ENCODE data around the gene GPR52.
A peak's percentile ranks its signal among the peaks of the same experiment; 100 is the strongest.

Gene GPR52

DNA sequence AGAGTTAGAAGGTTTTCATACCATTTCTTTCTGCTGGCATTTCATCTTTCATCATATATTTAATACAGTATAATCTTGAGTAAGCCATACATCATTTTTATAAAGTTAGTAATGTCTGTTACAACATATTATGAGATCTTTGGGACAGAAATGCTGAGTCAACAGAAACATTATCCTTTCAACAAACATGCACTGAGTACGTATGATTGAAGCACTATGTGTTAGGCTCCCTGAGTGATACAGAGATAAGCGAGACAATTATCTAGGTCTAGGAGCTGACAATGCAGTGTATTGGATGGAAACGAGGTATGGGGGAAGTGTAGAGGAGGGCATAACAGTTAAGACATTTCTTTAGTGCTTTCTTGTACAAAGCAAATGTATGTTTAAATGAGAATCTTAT, 19.7 kb upstream of the GPR52 start:
- no peaks in the 10 kb centered on the region for H3K9me3 ChIP-seq (ENCODE audit: insufficient read depth, low read length)
- TF ChIP-seq YY1 (IDR thresholded peaks at IDR 0.05; ENCODE audit: insufficient read depth, insufficient read length) (no peak), ZNF274 (IDR thresholded peaks at IDR 0.05; ENCODE audit: low read depth, low read length) (no peak), SUZ12 (IDR thresholded peaks at IDR 0.05; ENCODE audit: extremely low read depth, insufficient read depth, insufficient read length) (no peak)
- no peak overlapping the region for H3K4me3 ChIP-seq (ENCODE audit: insufficient read length, low read depth)
- H3K4me1 ChIP-seq (ENCODE audit: insufficient read depth, insufficient read length) = no peaks in the 10 kb centered on the region
- no peaks in the 10 kb centered on the region for H3K27me3 ChIP-seq (ENCODE audit: insufficient read depth, insufficient read length)
- no peak for DNase-seq (ENCODE audit: low read depth, low spot score)
- no peaks in the 10 kb centered on the region for H3K36me3 ChIP-seq (ENCODE audit: insufficient read depth, insufficient read length, low read length)
- H3K9ac ChIP-seq (ENCODE audit: insufficient read length, low read depth) = no peak overlapping the region

GRCh38 chr1:174428739-174429138, 19.0 kb upstream of the GPR52 start:
- TF ChIP-seq ZNF274 (IDR thresholded peaks at IDR 0.05; ENCODE audit: low read depth, low read length) (no peak), SUZ12 (IDR thresholded peaks at IDR 0.05; ENCODE audit: extremely low read depth, insufficient read depth, insufficient read length) (no peak), YY1 (IDR thresholded peaks at IDR 0.05; ENCODE audit: insufficient read depth, insufficient read length) (no peak)
- Histone ChIP-seq H3K9ac (ENCODE audit: insufficient read length, low read depth) (no peak overlapping the region), H3K27me3 (ENCODE audit: insufficient read depth, insufficient read length) (no peaks in the 10 kb centered on the region), H3K4me1 (ENCODE audit: insufficient read depth, insufficient read length) (no peaks in the 10 kb centered on the region), H3K9me3 (ENCODE audit: insufficient read depth, low read length) (no peaks in the 10 kb centered on the region), H3K4me3 (ENCODE audit: insufficient read length, low read depth) (no peak overlapping the region), H3K36me3 (ENCODE audit: insufficient read depth, insufficient read length, low read length) (no peaks in the 10 kb centered on the region)
- no peak for DNase-seq (ENCODE audit: low read depth, low spot score)

GRCh38 chr1:174433451-174433850, 14.3 kb upstream of the GPR52 start:
- H3K9ac ChIP-seq (ENCODE audit: insufficient read length, low read depth) = no peak overlapping the region
- no peak for DNase-seq (ENCODE audit: low read depth, low spot score)
- H3K4me3 ChIP-seq (ENCODE audit: insufficient read length, low read depth) = no peak overlapping the region
- H3K4me1 ChIP-seq (ENCODE audit: insufficient read depth, insufficient read length) = no peaks in the 10 kb centered on the region
- TF ChIP-seq ZNF274 (IDR thresholded peaks at IDR 0.05; ENCODE audit: low read depth, low read length) = no peak
- no peak for TF ChIP-seq SUZ12 (IDR thresholded peaks at IDR 0.05; ENCODE audit: extremely low read depth, insufficient read depth, insufficient read length)
- TF ChIP-seq YY1 (IDR thresholded peaks at IDR 0.05; ENCODE audit: insufficient read depth, insufficient read length) = no peak
- H3K36me3 ChIP-seq (ENCODE audit: insufficient read depth, insufficient read length, low read length) = no peaks in the 10 kb centered on the region
- H3K9me3 ChIP-seq (ENCODE audit: insufficient read depth, low read length) = no peaks in the 10 kb centered on the region; the same call in 1 of the 2 replicates
- H3K27me3 ChIP-seq (ENCODE audit: insufficient read depth, insufficient read length) = no peaks in the 10 kb centered on the region

- no peak overlapping the region for H3K9ac ChIP-seq (ENCODE audit: insufficient read length, low read depth)
- TF ChIP-seq SUZ12 (IDR thresholded peaks at IDR 0.05; ENCODE audit: extremely low read depth, insufficient read depth, insufficient read length) (no peak), YY1 (IDR thresholded peaks at IDR 0.05; ENCODE audit: insufficient read depth, insufficient read length) (no peak), ZNF274 (IDR thresholded peaks at IDR 0.05; ENCODE audit: low read depth, low read length) (no peak)
- no peak for DNase-seq (ENCODE audit: low read depth, low spot score)
These were observed 2.4 kb upstream of the GPR52 start for GRCh38 chr1:174445351-174445750.

GRCh38 chr1:174445817-174446216, 1.9 kb upstream of the GPR52 start:
- no peaks in the 10 kb centered on the region for H3K27me3 ChIP-seq (ENCODE audit: insufficient read depth, insufficient read length)
- no peak for TF ChIP-seq YY1 (IDR thresholded peaks at IDR 0.05; ENCODE audit: insufficient read depth, insufficient read length)
- TF ChIP-seq SUZ12 (IDR thresholded peaks at IDR 0.05; ENCODE audit: extremely low read depth, insufficient read depth, insufficient read length) = no peak
- TF ChIP-seq ZNF274 (IDR thresholded peaks at IDR 0.05; ENCODE audit: low read depth, low read length) = no peak
- peak; percentile 15 for DNase-seq (ENCODE audit: low read depth, low spot score)

More at GRCh38 chr1:174445351-174445750, 2.4 kb upstream of the GPR52 start:
- Histone ChIP-seq H3K36me3 (ENCODE audit: insufficient read depth, insufficient read length, low read length) (no peaks in the 10 kb centered on the region), H3K27me3 (ENCODE audit: insufficient read depth, insufficient read length) (no peaks in the 10 kb centered on the region), H3K4me1 (ENCODE audit: insufficient read depth, insufficient read length) (no peaks in the 10 kb centered on the region), H3K9me3 (ENCODE audit: insufficient read depth, low read length) (no peaks in the 10 kb centered on the region), H3K4me3 (ENCODE audit: insufficient read length, low read depth) (no peak overlapping the region)

DNA sequence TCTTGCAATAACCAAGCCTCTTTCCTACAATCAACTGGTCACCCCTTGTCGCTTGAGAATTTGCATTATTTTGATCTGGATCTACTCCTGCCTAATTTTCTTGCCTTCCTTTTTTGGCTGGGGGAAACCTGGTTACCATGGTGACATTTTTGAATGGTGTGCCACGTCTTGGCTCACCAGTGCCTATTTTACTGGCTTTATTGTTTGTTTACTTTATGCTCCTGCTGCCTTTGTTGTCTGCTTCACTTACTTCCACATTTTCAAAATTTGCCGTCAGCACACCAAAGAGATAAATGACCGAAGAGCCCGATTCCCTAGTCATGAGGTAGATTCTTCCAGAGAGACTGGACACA, 743 bp downstream of the GPR52 start:
- no peak for TF ChIP-seq YY1 (IDR thresholded peaks at IDR 0.05; ENCODE audit: insufficient read depth, insufficient read length)
- TF ChIP-seq ZNF274 (IDR thresholded peaks at IDR 0.05; ENCODE audit: low read depth, low read length) = no peak
- TF ChIP-seq SUZ12 (IDR thresholded peaks at IDR 0.05; ENCODE audit: extremely low read depth, insufficient read depth, insufficient read length) = no peak
- Histone ChIP-seq H3K4me3 (ENCODE audit: insufficient read length, low read depth) (no peak overlapping the region), H3K4me1 (ENCODE audit: insufficient read depth, insufficient read length) (no peaks in the 10 kb centered on the region), H3K9ac (ENCODE audit: insufficient read length, low read depth) (no peak overlapping the region), H3K27me3 (ENCODE audit: insufficient read depth, insufficient read length) (no peaks in the 10 kb centered on the region), H3K9me3 (ENCODE audit: insufficient read depth, low read length) (no peaks in the 10 kb centered on the region), H3K36me3 (ENCODE audit: insufficient read depth, insufficient read length, low read length) (no peaks in the 10 kb centered on the region)
- no peak for DNase-seq (ENCODE audit: low read depth, low spot score)

More at GRCh38 chr1:174445817-174446216, 1.9 kb upstream of the GPR52 start:
- H3K9me3 ChIP-seq (ENCODE audit: insufficient read depth, low read length) = no peaks in the 10 kb centered on the region
- H3K4me3 ChIP-seq (ENCODE audit: insufficient read length, low read depth) = no peak overlapping the region
- H3K4me1 ChIP-seq (ENCODE audit: insufficient read depth, insufficient read length) = no peaks in the 10 kb centered on the region
- H3K36me3 ChIP-seq (ENCODE audit: insufficient read depth, insufficient read length, low read length) = no peaks in the 10 kb centered on the region
- H3K9ac ChIP-seq (ENCODE audit: insufficient read length, low read depth) = no peak overlapping the region

DNA sequence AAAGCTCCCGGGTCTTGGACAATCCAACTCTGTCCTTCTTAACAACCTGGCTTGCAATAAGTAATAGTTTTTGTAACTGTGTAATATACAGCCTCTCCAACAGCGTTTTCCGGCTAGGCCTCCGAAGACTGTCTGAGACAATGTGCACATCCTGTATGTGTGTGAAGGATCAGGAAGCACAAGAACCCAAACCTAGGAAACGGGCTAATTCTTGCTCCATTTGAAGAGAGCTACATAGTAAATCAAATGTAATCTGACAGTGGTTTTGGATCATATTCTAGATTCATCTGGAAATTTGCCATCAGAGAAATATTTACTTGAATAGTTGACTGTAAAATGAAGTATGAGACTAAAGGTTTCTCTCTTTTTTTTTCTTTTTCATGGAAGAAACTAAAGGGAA, 1.2 kb downstream of the GPR52 start:
- Histone ChIP-seq H3K36me3 (ENCODE audit: insufficient read depth, insufficient read length, low read length) (no peaks in the 10 kb centered on the region), H3K9me3 (ENCODE audit: insufficient read depth, low read length) (no peaks in the 10 kb centered on the region), H3K27me3 (ENCODE audit: insufficient read depth, insufficient read length) (no peaks in the 10 kb centered on the region), H3K4me1 (ENCODE audit: insufficient read depth, insufficient read length) (no peaks in the 10 kb centered on the region), H3K4me3 (ENCODE audit: insufficient read length, low read depth) (no peak overlapping the region), H3K9ac (ENCODE audit: insufficient read length, low read depth) (no peak overlapping the region)
- no peak for TF ChIP-seq SUZ12 (IDR thresholded peaks at IDR 0.05; ENCODE audit: extremely low read depth, insufficient read depth, insufficient read length)
- no peak for TF ChIP-seq ZNF274 (IDR thresholded peaks at IDR 0.05; ENCODE audit: low read depth, low read length)
- TF ChIP-seq YY1 (IDR thresholded peaks at IDR 0.05; ENCODE audit: insufficient read depth, insufficient read length) = no peak
- DNase-seq (ENCODE audit: low read depth, low spot score) = no peak

Data from NT2/D1 (cell line).